Kidney tubule cell (primary cell): ENCODE measurements around the gene KRTAP3-3.
"Not testable (repeated sequence)": the region's sequence is repeated elsewhere in the genome, so short reads cannot be mapped to it uniquely, and the experiment has no call there.

Experiments
- DNase-seq: peaks from one replicate; pipeline ENCODE4 v3.0.0-alpha.2; 2018; ENCODE audit warnings: low spot score

Gene KRTAP3-3

DNA sequence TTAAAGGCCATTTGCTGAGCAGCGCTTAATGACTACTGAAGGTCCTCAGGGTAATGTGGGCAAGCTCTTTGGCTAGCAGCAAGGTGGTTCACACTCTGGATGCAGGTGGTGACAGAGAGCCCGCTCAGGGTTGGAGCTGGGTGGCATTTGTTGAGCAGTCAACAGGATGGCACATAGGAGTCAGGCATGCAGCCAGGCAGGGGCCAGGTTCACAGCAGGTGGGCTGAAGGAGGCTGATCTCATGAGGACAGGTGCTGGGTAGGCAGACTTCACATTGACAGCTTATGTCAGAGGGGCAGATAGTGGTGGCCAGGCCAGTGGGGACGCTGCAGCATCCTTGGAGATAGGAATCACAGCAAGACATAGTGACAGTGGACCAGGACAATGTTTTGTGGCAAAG is 10.4 kb upstream of the KRTAP3-3 start:
- no peak for DNase-seq

DNA sequence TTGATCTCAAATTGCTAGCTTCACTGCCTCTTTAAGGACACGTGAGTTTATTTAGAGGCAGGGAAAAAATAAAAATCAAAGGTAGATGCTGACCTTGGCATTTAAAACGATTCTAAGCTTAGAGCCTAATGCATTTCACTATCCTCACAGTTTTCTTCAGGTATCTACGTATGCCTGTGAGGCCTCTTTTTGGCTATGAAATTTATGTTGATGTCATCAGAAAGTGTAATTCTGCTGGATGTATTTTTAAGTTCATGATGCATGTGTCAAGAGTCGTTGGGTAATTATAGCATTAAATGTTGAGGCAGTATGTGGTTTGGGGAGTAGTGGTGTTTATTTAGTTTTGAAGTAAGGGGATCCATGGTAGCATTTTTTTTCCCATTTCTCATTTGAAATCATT is 10.0 kb upstream of the KRTAP3-3 start:
- no peak for DNase-seq

DNA sequence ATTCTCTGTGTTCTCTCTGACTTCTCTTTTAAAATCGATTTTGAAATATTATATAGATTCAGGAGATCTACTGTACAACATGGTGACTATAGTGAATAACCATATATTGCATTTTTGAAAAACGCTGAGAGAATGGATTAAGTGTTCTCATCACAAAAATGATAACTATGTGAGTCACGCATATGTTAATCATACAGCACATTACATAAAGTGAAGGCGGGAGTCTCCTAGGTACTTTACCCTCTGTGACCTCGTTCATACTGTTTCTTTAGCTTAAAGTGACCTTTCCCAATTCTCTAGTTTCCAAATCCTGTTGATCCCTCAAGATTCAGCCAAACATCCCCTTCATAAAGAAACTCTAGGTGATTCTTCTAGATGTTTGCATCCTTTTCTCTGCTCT is 8.8 kb upstream of the KRTAP3-3 start:
- DNase-seq = no peak

DNA sequence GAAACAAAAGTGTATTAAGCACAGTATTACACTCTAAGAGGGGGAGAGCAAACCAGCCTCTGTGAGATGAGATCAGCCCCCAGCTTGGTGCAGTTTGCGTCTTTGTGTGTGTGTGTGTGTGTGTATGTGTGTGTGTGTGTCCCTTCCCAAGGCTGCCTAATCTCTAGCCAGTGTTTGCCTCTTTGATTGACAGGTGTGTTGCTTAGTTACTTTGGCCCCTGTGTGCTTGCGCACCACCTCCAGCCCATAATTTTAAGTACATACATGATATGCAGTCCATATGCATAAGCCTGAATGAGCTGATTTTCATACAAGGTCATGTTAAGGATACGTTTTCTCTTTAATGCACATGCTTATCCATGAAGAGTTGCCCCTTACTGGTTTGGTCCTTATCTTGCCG is 7.8 kb upstream of the KRTAP3-3 start:
- DNase-seq = no peak

DNA sequence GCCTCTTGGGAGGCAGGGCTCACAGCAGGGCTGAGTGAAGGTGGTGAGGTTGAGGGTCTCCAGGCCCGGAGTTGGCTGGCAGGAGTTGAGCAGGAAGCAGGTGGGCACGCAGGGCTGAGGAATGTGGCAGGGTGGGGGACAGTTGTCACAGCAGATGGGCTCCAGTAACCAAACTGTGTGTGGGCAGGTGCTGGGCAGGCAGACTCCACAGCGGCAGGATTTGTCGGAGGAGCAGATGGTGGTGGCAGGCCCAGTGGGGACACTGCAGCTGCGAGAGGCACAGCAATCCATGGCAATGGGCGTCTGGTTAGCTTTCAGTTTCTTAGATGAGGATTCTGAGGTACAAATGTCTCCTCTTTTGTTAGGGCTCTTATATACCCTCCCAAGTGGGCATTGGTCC is 5.6 kb upstream of the KRTAP3-3 start, which contains the start of gene KRTAP3-2:
Gene KRTAP3-2 (minus strand): TSS at position 344 of the 400 bp plus-strand sequence. CDS start 53 bp downstream, at position 291.
- not testable (repeated sequence) for DNase-seq

DNA sequence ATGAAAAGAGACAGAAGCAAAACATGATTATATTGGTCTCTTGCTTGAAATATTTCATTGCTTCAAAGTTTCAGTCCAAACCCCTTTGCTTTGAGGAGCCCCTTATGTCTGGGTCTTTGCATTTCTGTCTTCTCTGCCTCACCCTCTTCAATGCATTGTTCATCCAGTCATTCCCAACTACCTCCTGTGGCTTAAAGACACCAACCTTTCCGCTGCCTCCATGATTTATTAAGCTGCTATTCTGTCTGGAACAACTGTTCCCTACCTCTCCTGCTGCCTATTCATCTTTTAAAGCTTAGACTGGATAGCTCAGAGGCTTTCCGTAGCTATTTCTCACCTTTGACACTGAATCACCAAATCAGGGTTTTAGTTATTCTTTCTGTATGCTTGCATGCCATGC is 3.4 kb upstream of the KRTAP3-3 start:
- no peak for DNase-seq

DNA sequence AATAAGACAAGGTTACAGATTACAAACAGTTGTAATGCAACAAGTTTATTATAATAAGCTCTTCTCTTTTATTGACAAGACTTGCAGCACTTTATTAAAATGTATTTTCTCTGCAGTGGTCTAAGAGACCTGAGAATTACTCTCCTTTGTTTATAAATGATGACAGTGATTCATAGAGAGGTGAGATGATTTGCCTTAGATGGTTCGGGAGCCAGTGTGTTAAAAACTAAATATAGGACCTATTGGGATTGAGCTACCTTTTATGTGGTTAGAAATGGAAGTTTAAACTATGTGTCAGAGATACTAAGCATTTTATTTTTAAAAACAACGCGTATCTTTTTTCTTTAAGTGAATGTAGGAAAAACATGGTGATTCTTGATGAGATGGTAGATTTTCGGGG is 2.9 kb upstream of the KRTAP3-3 start:
- no peak for DNase-seq

GRCh38 chr17:40995116-40995515 is 1.2 kb upstream of the KRTAP3-3 start:
- DNase-seq = no peak

DNA sequence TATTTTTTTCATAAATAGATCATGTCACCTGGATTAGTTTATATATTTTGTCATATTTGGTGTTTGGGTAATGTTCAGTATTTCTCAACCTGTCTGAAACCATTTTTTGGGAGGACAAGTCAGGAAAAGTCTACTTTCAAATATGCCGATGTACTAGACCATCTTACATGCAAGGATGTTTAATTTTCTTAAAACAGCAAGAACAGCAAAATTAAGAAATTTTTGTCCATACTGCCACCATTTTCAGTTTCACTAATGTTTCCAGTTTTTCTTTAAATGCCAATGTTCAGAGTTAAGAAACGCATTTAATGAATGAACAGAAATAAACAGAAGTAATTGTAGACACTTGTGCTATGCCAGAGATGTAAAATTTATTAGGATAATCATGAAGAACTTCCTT is 880 bp downstream of the KRTAP3-3 start:
- DNase-seq = no peak

DNA sequence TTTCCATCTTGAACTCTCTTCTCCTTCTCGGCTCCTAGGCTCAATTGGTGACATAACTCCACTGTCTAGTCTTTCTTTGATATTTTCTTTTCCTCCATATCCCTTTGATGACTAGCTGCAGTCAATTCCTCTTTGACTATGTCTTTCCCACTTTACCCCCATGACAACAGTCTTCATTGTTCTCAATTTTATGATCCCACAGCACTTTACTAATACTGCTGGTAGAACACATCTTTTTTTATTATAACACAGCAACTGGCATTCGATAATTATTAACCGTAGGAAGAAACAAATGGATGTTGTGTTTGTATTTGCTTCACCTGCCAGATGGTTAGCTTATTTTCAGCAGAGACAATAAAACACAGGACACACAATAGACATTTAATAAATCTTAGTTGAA is 1.3 kb downstream of the KRTAP3-3 start:
- no peak for DNase-seq

GRCh38 chr17:40986920-40987319 is 7.0 kb downstream of the KRTAP3-3 start:
- peak; percentile 35 for DNase-seq

- no peak for DNase-seq
These were observed 9.7 kb downstream of the KRTAP3-3 start, which contains the start of gene KRT40 for GRCh38 chr17:40984226-40984625. Gene KRT40, minus strand, starts transcription at chr17:40984326. Its CDS starts 53 bp downstream, at chr17:40984273.

GRCh38 chr17:40981115-40981514 is 12.8 kb downstream of the KRTAP3-3 start:
- no peak for DNase-seq

DNA sequence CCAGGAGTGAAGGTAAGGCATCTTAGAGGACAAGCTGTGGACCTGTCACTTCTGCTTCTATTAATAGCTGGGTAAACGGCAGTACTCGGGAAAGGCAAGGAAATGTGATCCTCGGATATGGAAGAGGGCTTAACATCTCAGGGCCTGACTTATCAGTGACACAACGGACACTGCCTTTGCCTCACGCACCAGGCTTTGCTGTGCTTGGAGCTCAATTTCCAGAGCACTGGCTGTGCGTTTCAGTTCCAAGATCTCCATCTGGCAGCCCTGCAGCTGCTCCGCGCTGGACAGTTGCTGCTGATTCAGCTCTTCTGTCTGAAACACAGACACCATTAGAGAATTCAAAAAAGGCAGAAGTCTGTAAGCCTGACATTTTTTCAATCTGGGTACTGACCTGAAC is 13.4 kb downstream of the KRTAP3-3 start:
- DNase-seq = no peak

DNA sequence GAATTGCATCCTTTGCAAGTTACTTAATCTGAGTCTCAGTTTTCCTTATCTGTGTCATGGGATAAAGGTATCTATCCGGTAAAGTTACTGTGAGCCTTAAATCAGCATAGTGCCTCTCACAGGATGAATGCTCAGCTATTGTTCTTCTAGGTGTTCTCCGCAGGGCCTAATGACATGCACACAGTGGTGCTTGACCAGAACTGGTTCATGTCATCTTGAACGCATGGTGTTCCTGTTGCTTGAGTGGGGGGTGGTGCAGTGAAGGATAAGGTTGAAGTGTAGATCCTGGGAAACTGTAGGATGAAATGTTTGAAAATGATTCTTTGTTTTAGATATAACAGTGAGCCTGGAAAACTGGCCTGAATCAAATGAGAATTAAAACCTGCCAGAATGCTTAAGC is 13.8 kb downstream of the KRTAP3-3 start:
- DNase-seq = no peak

- DNase-seq = no peak
These were observed 15.3 kb downstream of the KRTAP3-3 start for GRCh38 chr17:40978575-40979151.

- DNase-seq = no peak
These were observed 18.4 kb downstream of the KRTAP3-3 start for GRCh38 chr17:40975516-40975915.

GRCh38 chr17:40974366-40974765 is 19.6 kb downstream of the KRTAP3-3 start:
- no peak for DNase-seq

DNA sequence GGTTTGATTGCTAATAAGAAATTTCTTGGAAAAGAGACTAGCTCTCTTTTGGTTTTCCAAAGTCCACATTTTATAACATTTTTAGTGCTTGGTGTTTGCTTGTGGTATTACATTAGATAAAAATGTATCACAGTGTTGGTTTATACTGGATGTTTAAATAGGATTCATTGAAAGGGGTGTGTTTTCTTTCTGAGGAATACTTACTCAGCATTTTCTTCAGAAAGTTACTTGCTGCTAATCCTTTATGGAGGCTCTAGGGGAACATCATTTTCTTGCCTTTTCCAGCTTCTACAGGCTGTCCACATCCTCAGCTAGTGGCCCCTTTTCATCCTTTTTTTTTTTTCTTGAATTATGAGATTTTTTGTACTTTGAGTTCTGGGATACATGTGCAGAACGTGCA is 26.4 kb downstream of the KRTAP3-3 start:
- DNase-seq = no peak

DNA sequence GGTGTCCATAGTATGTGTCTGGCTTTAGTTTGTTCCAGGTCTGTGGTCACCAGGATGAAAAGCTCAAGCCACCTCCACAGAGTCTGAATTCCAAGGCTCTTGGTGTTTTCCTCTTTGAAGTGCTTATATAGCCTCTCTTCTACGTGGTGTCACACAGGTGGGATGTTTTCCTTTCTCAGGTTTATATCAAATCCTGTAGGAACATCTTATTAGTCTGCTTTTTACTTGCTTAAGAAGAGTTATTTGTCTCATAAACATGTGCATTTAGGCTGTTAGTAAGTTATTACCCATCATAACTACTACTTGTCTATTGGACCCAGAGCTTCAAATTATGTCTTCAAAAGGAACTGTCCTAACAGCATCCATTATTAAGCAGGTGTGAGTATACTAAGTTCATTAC is 27.1 kb downstream of the KRTAP3-3 start, which contains the start of gene KRT39:
Gene KRT39 (minus strand): TSS at position 101 of the 400 bp plus-strand sequence. CDS start 92 bp downstream, at position 9.
- no peak for DNase-seq

DNA sequence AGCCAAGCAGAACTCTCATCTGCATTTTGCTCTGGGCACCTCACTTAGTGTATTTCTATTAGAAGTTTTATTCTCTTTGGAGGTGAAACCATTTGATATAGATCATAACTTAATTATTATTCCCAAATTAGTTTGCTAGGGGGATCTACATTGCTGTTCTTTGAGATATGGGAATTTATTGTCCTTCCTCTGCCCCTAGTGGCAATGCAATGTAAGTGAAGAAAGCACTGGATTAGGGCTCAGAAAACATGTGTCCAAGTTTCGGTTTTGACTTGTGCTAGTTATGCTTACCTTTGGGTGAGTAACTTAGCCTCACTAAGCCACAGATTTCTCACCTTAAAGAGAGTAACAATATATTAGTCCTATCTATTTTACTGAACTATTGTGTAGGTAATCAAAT is 30.1 kb downstream of the KRTAP3-3 start:
- peak; percentile 64 for DNase-seq

- DNase-seq = no peak
These were observed 31.9 kb downstream of the KRTAP3-3 start for GRCh38 chr17:40962059-40962561.

GRCh38 chr17:40961591-40961990 is 32.4 kb downstream of the KRTAP3-3 start:
- DNase-seq = no peak

GRCh38 chr17:40960144-40960543 is 33.8 kb downstream of the KRTAP3-3 start:
- DNase-seq = no peak
